Hematopoietic multipotent progenitor cell (in vitro differentiated cells): ENCODE measurements around the gene PAGR1. TPM values are rescaled to one million over a fixed set of nuclear protein-coding genes. Genes with fewer than 3 reads are reported as not detected.
A peak's percentile ranks its signal among the peaks of the same experiment; 100 is the strongest.
"Not testable (repeated sequence)": the region's sequence is repeated elsewhere in the genome, so short reads cannot be mapped to it uniquely, and the experiment has no call there.

Experiments
- DNase-seq, 3 donors: peaks; one replicate each; pipeline ENCODE4 v3.0.0-alpha.2; 2011 to 2015; ENCODE audit warnings: low read depth in 2 of 3, low spot score in 2 of 3
- total RNA-seq: library from RNA; depleted of rRNA; stranded (reverse); fragments of >200 nt; gene quantifications from one replicate; pipeline ENCODE4 v1.2.3, GENCODE V29; 2012

The PAGR1 gene
- total RNA-seq, 1 donor: 24.5 TPM

DNA sequence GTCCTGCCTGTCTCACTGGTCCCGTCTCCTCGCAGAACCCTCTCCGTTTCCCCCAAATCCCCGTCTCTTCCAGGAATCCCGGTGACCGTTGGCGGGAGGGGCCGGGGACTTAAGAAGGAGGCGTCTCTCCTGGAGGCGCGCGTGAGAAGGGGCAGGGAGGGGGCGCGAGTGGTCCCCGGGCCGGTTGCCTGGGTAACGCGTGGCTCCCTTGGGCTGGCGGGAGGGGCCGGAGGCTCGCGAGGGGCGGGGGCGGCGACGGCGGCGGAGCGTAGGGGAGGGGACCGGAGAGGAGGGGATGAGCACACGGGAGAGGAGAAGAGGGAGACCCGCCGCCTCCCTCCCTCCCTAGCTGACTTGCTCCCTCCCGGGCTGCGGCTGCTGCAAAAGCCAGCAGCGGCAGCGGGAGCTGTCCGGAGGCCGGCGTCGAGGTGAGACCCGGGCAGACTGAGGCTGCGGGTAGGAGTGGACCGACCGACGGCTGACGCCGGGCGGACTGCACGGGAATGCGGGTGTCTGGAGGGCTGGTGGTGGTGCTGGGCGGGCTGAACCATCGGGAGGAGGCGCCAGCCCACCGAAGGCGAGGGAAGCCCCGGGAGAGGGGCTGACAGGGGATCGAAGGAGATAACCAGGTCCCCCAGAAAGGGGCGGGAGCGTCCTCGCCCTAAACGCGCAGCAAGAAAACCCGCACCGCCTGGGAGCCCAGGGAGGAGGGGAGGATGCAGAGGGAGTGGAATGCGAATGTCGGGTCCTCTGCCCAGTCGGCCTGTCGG, 3.9 kb upstream of the PAGR1 start, which contains the start of gene PRRT2:
Gene PRRT2 (plus strand): TSS at position 298 of the 770 bp plus-strand sequence. CDS start 862 bp downstream, outside the sequence.
- DNase-seq: peak in 1 of 3 donors; percentile 21

DNA sequence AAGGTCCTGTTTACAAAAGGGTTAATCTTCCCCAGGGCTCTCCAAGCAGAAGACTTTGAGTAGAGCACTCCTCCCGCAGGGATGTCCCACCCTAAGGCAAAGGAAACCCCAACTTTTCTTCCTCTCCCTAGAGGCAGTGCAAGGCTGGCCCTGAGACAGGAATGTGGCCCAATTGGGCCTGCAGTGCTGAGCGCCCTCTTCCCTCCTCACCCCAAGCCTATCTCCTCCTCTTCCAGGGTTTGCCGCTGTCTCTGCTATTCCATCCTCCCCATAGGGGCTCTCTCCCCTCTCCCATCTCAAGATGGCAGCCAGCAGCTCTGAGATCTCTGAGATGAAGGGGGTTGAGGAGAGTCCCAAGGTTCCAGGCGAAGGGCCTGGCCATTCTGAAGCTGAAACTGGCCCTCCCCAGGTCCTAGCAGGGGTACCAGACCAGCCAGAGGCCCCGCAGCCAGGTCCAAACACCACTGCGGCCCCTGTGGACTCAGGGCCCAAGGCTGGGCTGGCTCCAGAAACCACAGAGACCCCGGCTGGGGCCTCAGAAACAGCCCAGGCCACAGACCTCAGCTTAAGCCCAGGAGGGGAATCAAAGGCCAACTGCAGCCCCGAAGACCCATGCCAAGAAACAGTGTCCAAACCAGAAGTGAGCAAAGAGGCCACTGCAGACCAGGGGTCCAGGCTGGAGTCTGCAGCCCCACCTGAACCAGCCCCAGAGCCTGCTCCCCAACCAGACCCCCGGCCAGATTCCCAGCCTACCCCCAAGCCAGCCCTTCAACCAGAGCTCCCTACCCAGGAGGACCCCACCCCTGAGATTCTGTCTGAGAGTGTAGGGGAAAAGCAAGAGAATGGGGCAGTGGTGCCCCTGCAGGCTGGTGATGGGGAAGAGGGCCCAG, 3.0 kb upstream of the PAGR1 start:
- DNase-seq: no peak

DNA sequence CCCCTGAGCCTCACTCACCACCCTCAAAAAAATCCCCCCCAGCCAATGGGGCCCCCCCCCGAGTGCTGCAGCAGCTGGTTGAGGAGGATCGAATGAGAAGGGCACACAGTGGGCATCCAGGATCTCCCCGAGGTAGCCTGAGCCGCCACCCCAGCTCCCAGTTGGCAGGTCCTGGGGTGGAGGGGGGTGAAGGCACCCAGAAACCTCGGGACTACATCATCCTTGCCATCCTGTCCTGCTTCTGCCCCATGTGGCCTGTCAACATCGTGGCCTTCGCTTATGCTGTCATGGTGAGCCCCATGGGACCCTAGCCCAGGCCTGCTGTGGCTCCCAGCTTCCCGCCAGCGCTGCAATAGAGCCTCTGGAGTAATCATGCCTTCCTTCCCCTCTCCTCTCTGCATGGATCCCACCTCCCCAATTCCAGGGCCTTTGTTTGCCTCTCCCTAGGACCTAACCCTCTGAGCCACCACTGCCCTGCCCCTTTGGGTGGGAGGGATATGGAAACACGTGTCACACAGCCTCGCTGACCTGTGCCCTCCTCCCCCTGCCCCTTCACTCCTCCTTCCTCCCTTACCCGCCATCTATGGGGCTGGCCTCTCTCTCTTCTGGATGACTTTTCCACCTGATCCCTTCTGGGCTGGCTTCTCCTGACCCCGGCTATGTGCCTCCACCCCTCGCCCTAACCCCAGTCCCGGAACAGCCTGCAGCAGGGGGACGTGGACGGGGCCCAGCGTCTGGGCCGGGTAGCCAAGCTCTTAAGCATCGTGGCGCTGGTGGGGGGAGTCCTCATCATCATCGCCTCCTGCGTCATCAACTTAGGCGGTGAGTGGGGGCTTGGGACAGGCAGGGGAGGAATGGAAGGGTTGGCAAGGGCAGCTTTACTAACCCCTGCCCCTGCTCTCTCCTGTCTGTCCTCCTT, 2.0 kb upstream of the PAGR1 start:
- no peak for DNase-seq

DNA sequence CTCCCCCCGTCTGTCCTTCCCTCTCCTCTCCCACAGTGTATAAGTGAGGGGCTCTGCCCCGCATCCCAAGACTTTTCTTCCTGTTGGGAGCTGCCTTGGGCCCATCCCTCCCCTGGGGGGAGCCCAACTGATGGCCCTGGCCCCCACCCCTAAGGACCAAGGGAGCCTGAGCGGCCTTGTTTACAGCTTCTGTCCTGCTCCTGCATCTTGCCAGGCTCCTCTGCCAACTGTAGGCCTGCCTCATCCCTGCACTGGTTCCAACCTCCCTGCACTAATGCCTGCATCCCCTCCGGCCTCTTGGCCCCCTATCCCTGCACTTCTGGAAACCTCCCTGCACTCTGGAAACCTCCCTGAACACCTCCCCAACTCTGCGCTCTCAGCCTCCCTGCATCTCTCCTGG, 1.4 kb upstream of the PAGR1 start:
- no peak for DNase-seq

DNA sequence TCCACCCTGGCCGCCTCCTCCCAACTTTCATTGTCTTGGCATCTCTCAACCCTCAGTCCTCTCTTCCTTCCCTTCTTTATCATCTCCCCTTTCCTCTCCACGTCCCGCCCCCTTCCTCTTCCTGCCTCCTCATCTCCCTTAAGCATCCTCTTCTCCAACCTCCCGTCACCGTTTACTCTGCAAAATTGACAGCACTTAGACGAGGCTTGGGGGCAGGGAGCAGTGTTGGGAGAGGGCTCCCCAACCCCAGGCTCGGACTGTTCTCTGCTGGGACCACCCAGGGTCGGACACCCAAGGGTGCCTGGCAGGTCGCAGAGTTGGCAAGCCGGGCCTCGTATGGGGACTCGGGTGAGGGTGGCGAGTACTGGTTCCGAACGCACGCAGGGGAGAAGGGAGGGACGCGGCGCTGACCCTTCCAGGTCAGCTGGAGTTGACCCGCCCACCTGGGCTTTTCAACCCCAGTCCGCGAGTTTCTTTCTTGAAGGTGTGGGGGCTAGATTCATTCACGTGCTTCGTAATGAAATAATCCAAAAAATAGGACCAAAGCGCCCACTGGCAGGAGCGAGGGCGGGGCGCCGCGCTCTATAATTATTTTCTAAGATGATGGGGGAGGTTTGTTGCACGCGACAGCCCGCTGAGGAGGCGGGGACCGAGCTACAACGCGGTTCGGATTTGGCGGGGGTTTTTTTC, 775 bp upstream of the PAGR1 start:
- no peak for DNase-seq

DNA sequence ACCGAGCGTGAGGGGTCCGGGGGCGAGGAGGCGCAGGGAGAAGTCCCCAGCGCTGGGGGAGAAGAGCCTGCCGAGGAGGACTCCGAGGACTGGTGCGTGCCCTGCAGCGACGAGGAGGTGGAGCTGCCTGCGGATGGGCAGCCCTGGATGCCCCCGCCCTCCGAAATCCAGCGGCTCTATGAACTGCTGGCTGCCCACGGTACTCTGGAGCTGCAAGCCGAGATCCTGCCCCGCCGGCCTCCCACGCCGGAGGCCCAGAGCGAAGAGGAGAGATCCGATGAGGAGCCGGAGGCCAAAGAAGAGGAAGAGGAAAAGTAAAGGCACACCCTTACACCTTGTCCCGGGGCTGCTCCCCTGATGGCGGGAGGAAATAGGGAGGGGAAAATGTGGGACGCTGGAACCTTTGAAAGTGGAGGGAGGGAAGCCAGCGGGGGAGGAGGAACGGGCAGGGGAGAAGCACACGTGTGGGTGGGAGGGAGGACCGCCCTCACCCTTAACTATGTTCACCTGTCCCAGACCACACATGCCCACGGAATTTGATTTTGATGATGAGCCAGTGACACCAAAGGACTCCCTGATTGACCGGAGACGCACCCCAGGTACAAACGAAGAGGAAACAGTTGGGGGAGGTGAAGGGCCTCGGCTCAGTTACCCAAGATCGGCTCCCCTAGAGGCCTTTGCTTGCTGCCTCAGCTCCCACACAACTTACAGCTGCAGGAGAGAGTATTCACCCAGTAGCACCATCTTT, 916 bp downstream of the PAGR1 start:
- DNase-seq: peak in 1 of 3 donors; percentile 51

DNA sequence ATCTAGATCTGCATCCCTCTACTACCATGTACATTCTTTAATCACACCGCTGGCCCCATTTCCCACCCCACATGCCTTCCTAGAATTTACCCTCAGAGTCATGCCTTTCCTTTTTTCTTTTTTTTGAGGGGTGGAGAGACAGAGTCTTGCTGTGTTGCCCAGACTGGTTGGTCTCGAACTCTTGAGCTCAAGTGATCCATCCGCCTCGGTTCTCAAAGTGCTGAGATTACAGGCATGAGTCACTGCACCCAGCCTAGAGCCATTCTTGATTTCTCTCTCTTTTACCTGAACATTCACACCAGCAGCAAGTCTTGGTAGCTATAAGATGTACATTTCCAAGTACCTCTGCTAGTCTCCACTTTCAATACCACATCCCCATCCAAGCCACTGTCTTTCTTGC, 2.1 kb downstream of the PAGR1 start:
- DNase-seq: no peak

DNA sequence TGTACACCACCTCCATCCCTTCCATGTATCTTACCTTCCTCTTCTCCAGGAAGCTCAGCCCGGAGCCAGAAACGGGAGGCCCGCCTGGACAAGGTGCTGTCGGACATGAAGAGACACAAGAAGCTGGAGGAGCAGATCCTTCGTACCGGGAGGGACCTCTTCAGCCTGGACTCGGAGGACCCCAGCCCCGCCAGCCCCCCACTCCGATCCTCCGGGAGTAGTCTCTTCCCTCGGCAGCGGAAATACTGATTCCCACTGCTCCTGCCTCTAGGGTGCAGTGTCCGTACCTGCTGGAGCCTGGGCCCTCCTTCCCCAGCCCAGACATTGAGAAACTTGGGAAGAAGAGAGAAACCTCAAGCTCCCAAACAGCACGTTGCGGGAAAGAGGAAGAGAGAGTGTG, 3.6 kb downstream of the PAGR1 start:
- no peak for DNase-seq

DNA sequence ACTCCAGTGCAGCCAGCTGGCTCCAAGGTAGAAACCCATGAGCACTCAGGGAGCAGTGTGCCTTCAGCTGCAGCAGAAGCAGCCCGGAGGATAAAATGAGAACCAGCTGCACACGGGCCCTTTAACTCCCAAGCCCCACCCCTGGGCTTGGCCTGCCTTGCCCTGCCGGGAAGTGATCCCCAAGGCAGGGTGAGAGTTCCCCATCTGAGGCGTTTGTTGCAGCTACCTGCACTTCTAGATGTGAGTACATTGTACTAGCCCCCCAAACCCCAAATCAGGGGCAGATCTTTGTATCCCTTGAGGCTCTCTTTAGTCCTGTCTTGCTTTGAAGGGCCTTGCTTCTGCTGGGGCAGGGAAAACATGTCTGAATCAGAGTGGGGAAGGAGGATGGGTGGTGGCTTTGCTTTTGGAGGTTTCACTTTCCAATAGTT, 4.3 kb downstream of the PAGR1 start, which contains the start of gene MVP:
Gene MVP (plus strand): TSS at position 192 of the 431 bp plus-strand sequence. CDS start 10,088 bp downstream, outside the sequence.
- DNase-seq: peak in 1 of 3 donors; percentile 44

DNA sequence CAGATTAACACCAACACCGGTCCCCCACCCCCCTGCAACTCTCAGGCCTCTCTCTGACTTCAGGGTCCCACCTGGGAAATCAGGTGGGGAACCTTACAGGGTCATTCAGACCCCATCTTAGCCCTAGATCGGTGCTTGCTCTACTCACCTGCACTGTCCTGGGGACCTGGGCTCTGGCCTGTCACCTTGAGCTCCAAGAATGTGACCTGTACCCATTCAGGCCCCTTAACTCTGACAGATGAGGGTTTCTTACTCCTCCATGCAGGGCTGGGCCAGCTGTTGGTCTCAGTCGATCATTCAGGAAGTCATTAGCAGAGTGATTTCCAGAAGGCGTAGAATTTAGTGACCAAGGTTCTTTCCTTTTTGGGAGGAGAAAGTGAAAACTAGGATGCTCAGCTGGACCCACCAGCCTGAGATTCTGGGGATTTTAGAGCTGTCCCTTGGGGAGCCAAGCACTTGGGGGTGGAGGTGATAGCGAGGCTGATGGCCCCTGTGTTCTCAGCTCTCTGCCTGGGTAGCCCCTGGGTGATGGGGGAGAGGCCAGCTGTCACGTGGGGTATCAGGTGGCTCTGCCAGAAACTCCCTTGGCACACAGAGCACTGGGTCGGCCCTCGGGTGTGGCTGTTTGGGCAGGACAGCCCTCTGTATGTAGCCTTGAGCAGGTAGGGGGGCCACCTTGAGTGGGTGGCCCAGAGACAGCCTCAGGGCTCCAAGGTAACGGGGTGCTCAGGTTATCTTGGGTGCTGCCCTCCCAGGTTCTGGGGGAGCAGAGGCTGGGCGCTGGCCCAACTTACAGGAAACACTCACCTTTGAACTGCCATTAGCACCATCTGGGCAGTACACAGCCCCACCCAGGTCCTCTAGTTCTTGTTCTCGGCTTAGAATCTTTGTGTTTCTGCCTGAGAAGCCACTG, 5.0 kb downstream of the PAGR1 start:
- DNase-seq: no peak

DNA sequence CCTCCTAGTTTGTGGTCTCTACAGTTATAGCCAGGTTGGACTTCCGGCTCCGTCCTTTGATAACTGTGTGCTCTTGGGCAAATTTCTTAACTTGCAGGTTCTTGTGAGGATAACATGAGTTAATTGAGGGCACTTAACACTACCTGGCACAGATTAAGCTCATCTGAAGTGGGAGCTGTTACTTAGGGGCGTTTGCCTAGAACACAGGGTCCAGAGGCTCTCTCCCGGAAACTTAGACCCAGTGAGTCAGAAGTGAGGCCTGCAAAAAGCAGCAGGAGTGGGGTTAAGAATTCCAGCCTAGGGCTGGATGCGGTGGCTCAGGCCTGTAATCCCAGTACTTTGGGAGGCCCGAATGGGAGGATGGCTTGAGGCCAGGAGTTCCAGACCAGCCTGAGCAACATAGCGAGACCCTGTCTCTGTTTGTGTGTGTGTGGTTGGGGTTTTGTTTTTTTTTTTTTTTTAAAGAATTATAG, 5.7 kb downstream of the PAGR1 start:
- DNase-seq: no peak

DNA sequence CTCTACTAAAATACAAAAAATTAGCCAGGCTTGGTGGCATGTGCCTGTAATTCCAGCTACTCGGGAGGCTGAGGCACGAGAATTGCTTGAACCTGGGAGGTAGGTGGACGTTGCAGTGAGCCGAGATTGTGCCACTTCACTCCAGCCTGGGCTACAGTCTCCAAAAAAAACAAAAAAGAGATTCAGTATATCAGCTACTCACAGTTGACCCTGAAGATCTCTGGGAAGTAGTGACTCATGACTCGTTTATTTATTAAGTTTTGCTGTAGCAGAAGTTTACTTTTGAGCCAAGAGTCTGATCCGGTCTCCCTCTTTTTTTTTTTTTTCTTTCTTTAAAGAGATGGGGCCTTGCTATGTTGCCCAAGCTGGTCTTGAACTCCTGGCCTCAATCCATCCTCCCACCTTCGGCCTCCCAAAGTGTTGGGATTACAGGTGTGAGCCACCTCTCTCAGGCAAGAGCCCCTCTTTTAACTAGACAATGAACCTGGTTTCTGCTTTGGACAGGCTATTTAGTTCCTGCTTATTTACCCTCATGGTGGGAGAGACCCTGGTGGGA, 8.7 kb downstream of the PAGR1 start:
- no peak for DNase-seq

DNA sequence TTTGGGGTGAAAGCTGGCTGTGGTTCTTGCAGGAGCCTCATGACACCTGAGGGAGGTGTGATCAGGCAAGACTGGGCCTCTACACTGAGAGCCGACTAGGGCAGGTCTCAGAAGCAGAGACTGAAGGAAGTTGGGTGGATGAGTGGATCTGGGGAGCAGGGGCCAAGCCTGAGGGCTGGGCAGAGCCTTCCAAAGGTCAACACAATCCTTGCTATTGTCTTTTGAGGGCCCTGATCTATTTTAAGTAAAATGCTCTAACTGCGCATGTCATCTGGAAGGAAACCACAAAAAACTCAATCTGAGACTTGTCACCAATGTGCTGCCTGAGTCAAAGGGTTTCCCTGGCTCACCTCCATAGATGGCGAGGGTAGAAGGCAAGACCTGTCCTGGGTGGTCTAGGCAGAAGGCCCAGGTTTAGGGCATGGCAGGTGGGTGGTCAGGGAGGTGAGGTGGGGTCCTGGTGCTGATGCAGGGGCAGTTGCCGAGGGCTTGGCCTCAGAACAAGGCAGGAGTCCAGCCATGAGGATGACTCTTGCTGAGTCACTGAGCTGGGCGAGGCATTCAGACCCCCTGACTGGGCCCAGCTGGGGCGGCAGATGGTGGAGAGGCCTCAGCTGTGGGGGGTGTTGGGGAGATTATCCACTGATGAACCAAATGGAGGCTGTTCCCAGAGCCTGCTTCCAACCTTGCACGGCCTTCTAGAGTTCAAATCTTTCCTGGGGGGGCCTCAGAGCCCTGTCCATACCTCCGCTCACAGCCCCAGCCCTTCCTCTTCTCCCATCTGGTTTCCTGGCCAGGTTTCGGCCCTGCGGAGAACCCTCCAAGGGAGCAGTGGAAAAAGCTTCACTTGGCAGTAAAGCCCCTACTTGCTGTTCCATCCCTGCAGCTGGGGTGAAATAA, 9.4 kb downstream of the PAGR1 start:
- DNase-seq: peak in 1 of 3 donors; percentile 24

DNA sequence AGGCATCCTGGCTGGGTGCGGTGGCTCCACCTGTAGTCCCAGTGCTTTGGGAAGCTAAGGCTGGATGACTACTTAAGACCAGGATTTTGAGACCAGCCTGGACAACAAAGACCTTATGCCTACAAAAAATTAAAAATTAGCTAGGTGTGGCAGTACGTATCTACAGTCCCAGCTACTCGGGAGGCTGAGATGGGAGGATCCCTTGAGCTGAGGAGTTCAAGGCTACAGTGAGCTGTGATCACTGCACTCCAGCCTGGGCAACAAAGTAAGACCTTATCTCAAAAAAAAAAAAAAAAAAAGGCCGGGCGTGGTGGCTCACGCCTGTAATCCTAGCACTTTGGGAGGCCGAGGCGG, 10.4 kb downstream of the PAGR1 start:
- no peak for DNase-seq

DNA sequence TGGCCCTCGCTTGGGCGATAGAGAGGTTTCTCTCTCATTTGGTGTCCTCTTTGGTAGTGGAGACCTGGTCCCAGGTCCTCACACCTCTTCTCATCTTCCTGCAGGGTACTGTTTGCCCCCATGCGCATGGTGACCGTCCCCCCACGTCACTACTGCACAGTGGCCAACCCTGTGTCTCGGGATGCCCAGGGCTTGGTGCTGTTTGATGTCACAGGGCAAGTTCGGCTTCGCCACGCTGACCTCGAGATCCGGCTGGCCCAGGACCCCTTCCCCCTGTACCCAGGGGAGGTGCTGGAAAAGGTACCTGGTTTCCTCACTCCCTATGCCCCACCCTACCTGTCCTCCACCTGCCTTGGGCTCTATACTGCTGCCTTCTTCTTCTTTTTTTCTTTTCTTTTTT, 14.8 kb downstream of the PAGR1 start:
- no peak for DNase-seq

DNA sequence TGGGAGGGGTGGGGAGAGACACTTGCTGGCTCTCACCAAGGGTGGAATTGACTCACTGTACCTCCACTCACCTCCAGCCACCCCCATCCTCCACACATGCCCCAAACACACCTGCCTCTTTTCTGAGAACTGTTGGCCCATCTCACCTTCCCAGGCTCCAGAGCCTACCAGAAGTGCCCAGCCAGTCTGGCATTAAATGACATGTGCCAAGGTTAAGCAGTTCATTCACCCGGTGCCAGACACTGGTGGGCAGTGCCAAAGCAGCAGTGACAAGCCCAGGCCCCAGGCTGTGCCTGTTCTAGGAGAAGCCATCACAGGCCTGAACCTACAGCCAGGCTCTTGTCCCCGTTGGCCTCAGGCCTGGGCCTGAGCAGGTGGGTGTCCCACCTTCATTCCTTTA, 15.5 kb downstream of the PAGR1 start:
- DNase-seq: no peak

DNA sequence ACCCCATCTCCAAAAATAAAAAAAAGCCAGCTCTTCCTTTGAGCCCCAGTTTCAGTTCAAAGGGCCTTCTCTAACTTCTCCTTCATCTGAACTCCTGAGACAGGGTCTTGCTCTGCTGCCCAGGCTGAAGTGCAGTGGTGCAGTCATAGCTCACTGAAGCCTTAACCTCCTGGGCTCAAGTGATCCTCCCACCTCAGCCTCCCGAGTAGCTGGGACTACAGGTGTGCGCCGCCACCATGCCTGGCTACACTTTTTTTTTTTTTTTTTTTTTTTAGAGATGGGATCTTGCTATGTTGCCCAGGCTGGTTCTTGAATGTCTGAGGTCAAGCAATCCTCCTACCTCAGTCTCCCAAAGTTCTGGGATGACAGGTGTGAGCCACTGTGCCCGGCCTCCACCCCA, 17.3 kb downstream of the PAGR1 start:
- not testable (repeated sequence) for DNase-seq
